ENCODE measurements around the gene SQOR.

DNA sequence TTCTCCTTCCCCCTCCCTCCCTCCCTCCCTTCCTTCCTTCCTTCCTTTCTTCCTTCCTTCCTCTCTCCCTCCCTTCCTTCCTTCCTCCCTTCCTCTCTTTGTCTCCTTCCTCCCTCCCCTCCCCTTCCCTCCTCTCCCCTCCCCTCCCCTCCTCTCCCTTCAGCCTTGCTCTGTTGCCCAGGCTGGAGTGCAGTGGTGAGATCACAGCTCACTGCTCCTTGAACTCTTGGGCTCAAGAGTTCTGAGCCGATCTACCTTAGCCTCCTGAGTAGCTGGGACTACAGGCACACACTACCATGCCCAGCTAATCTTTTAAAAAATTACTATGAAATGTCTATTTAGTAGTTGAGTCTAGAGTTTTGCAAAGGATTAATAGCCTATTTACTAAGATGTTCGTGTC, 32.2 kb downstream of the SQOR start:
- TF ChIP-seq, protein P1, sequence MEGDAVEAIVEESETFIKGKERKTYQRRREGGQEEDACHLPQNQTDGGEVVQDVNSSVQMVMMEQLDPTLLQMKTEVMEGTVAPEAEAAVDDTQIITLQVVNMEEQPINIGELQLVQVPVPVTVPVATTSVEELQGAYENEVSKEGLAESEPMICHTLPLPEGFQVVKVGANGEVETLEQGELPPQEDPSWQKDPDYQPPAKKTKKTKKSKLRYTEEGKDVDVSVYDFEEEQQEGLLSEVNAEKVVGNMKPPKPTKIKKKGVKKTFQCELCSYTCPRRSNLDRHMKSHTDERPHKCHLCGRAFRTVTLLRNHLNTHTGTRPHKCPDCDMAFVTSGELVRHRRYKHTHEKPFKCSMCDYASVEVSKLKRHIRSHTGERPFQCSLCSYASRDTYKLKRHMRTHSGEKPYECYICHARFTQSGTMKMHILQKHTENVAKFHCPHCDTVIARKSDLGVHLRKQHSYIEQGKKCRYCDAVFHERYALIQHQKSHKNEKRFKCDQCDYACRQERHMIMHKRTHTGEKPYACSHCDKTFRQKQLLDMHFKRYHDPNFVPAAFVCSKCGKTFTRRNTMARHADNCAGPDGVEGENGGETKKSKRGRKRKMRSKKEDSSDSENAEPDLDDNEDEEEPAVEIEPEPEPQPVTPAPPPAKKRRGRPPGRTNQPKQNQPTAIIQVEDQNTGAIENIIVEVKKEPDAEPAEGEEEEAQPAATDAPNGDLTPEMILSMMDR (IDR thresholded peaks at IDR 0.05), result no peak
- no peak for TF ChIP-seq EZH2 (IDR thresholded peaks at IDR 0.05; ENCODE audit: borderline replicate concordance, insufficient read depth, low read depth, low read length, poor library complexity, severe bottlenecking)
